SH-SY5Y (cell line): ENCODE measurements around the gene CUEDC1.

ENCODE experiments used
- GATA2 ChIP-seq: IDR thresholded peaks from 2 replicates; pipeline ENCODE4 v1.6.1; 2011; ENCODE audit warnings: mild to moderate bottlenecking, low read depth, low read length
- GATA3 ChIP-seq: IDR thresholded peaks from 2 replicates; pipeline ENCODE4 v1.6.1; 2011; ENCODE audit warnings: low read depth, mild to moderate bottlenecking, low read length, moderate library complexity

DNA sequence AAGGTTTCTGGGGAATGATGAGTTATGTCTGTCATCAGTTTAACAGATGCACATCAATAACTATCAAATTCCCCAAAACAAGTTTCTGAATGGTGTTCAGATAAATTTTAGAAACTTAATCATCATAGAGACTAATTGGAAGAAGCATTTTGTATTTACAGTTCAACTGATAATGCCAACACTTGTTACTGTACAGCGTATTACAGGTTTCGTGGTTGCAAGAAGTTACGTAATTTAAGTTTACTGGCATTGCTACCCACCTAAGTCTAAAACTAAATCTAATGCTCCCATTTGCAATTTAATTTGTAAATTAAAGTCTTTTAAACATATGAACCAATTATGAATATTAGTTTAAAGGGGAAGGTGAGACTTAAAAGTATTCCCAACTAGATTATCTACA lies 48.8 kb upstream of the CUEDC1 start:
- no peak for TF ChIP-seq GATA2
- TF ChIP-seq GATA3, result no peak
